GM13976 (cell line): Measurements from ENCODE around the gene ECM2.

Source experiments
- DNase-seq: peaks from one replicate; pipeline ENCODE4 v3.0.0; 2012; ENCODE audit warnings: low spot score
- in situ Hi-C: fragments of 300-500 bp; cut with MboI; formaldehyde crosslinking; loops from one replicate; pipeline ENCODE4 v1.12.0; 2022; ENCODE audit warnings: low sequenced_read_pairs, mixed read lengths, inconsistent platforms; ENCODE audit not compliant: unreplicated experiment
- TF ChIP-seq, protein P1 (sequence below): IDR thresholded peaks from 2 replicates; pipeline ENCODE4 v1.5.1; 2012; ENCODE audit warnings: borderline replicate concordance, mild to moderate bottlenecking; ENCODE audit not compliant: insufficient read depth; ENCODE audit errors: extremely low read depth, missing control alignments, control extremely low read depth

Gene ECM2

DNA sequence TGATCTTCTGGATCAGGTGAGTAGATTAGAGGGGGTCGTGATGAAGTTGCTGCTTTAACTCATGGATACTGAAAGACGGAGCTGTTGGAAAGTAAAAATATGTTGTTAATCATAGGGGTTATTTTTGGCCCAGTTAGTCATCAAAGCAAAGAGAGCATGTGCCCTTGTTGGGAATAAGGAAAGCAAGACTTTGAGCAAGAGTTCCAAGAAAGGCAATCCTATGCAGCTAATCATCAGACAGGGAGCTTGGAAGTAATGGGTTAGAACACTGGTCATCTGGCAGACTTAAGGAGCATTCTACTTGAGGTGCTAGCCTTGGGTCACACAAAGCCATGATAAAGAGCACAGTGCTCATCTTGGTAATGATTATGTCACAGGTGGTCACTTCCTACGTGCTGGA, 71.8 kb downstream of the ECM2 start:
- TF ChIP-seq, protein P1, sequence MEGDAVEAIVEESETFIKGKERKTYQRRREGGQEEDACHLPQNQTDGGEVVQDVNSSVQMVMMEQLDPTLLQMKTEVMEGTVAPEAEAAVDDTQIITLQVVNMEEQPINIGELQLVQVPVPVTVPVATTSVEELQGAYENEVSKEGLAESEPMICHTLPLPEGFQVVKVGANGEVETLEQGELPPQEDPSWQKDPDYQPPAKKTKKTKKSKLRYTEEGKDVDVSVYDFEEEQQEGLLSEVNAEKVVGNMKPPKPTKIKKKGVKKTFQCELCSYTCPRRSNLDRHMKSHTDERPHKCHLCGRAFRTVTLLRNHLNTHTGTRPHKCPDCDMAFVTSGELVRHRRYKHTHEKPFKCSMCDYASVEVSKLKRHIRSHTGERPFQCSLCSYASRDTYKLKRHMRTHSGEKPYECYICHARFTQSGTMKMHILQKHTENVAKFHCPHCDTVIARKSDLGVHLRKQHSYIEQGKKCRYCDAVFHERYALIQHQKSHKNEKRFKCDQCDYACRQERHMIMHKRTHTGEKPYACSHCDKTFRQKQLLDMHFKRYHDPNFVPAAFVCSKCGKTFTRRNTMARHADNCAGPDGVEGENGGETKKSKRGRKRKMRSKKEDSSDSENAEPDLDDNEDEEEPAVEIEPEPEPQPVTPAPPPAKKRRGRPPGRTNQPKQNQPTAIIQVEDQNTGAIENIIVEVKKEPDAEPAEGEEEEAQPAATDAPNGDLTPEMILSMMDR: no peak

DNA sequence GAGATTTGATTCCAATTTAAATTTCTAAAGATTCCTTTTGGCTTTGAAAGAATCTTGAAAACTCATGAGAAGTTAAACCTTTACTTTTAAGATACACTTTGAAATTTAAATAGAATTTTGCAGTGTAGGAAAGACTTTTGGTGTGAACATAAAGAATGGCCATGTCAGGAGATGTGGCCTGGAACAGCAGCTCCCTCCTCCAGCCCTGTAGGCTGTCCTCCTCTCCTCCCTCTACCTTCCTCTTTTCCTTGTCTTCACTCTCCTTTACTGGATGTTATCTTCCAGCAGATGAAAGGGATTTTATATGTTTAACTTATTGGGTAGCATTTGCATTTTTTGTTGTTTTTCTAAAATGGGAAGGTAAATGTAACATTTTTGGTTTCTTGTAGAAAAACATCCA, 72.4 kb downstream of the ECM2 start:
- no peak for DNase-seq
- in situ Hi-C loops: no loop called here
- TF ChIP-seq, protein P1: no peak

More for the DNA sequence above, 71.8 kb downstream of the ECM2 start:
- no peak for DNase-seq
- in situ Hi-C loops: no loop called here

DNA sequence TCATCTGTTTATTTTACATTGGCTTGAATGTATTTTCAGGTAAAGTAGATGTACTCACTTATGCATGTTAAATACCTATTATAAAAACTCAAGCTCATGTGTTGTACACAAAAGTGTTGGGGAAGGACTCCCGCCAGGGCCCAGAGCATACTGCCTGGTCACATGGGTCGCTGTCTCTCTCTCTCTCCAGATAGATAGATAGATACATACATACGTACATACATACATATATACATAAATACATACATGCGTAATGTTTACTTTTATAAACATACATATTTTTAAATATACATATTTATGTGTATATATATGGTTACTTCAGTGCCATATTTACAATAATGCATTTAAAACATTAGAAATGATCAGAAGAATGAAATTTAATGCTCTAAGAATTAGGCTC, 78.2 kb downstream of the ECM2 start:
- in situ Hi-C loops: no loop called here
- TF ChIP-seq, protein P1: no peak
- DNase-seq: no peak

DNA sequence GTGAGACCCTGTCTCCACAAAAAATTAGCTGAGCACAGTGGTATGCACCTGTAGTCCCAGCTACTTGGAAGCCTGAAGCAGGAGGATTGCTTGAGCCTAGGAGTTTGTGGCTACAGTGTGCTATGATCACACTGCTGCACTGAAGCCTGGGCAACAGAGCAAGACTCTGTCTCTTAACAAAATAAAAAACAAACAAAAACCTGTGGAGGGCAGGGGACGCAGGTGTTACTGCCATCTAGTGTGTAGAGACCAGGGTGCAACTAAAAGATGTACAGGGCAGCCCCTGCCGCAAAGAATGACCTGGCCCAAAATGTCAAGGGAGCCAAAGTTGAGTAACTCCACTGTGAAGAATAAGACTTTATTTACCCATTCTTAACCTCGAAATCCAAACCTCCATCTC, 80.6 kb downstream of the ECM2 start:
- TF ChIP-seq, protein P1: no peak
- in situ Hi-C loops: no loop called here
- no peak for DNase-seq

DNA sequence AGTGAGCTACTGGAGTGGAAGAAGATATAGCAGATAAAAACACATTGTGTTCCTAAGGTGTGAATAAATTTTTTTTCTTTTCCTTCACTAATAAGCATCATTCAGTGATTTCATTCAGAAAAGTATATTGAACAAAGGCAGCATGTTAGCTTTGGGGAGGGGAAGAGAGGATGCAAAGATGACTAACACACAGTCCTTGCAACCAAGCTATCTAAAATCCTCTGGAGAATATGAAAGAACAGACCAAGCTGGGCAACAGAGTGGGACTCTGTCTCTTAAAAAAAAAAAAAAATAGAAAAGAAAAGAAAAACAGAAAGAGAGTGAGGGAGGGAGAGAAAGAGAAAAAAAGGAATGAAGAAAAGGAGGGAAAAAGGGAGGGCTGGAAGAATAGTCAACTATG, 89.3 kb downstream of the ECM2 start:
- in situ Hi-C loops: loop anchor here (25.0 kb wide), 1 partner anchor 309 kb away; no protein-coding TSS in a partner anchor
- TF ChIP-seq, protein P1: no peak

More for the DNA sequence above, 89.3 kb downstream of the ECM2 start:
- no peak for DNase-seq
